Measurements from ENCODE around the gene TMEM101.
"Not testable (repeated sequence)": the region's sequence is repeated elsewhere in the genome, so short reads cannot be mapped to it uniquely, and the experiment has no call there.

Gene TMEM101

DNA sequence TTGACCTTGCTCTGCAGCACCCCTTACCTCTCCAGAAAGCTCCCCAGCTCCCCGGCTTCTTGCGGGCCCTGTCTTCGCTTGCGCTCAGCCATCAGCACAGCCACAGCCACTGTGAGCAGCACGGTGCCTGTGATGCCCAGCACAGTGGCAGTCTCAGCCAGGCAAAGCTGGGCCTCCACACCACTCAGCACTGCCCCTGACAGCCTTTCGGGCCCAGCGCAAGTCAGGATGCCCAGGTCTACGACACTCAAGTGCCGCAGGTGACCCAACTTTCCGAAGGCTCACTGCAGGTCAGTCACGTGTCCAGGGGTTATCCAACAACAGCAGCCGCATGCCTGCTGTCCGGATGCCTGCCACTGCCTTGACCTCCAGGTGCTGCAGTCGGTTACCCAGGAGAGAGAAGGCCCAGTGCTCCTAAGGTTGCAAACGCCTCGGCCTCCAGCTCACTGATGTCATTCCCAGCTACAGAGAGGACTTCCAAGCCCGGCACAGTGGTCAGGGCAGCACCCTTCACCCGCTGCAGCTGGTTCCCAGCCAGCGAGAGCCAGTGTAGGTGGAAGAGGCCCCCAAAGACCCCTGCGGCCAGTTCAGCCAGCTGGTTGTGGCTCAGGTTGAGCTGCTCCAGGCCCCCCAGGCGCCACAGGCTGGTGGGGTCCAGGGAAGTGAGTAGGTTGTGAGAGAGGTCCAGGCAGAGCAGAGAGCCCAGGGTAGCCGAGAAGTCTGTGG, 8.9 kb upstream of the TMEM101 start:
- H4K20me1 ChIP-seq (ENCODE audit: low read depth, low read length), result no peaks in the 10 kb centered on the region
- no peak overlapping the region for H3K27ac ChIP-seq (ENCODE audit: low read depth, low read length)
- H3K9me2 ChIP-seq (replicated peaks; ENCODE audit: insufficient read depth, low read length), result no peaks in the 10 kb centered on the region
- H3K27me3 ChIP-seq (ENCODE audit: low read length), result no peaks in the 10 kb centered on the region
- no peak overlapping the region for H3K4me2 ChIP-seq (ENCODE audit: low read depth, low read length, poor library complexity, severe bottlenecking)
- no peaks in the 10 kb centered on the region for H3K79me2 ChIP-seq (ENCODE audit: insufficient read depth, low read length)
- TF ChIP-seq, protein P1, sequence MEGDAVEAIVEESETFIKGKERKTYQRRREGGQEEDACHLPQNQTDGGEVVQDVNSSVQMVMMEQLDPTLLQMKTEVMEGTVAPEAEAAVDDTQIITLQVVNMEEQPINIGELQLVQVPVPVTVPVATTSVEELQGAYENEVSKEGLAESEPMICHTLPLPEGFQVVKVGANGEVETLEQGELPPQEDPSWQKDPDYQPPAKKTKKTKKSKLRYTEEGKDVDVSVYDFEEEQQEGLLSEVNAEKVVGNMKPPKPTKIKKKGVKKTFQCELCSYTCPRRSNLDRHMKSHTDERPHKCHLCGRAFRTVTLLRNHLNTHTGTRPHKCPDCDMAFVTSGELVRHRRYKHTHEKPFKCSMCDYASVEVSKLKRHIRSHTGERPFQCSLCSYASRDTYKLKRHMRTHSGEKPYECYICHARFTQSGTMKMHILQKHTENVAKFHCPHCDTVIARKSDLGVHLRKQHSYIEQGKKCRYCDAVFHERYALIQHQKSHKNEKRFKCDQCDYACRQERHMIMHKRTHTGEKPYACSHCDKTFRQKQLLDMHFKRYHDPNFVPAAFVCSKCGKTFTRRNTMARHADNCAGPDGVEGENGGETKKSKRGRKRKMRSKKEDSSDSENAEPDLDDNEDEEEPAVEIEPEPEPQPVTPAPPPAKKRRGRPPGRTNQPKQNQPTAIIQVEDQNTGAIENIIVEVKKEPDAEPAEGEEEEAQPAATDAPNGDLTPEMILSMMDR (IDR thresholded peaks at IDR 0.05; ENCODE audit: insufficient read depth, low read length, poor library complexity, severe bottlenecking), result no peak
- TF ChIP-seq EZH2phosphoT487 (conservative IDR thresholded peaks at IDR 0.05; ENCODE audit: low read length), result no peak
- no peaks in the 10 kb centered on the region for H3F3A ChIP-seq (ENCODE audit: insufficient read depth)
- no peaks in the 10 kb centered on the region for H3K9me3 ChIP-seq (ENCODE audit: insufficient read depth, low read length)
- no peak overlapping the region for H3K9ac ChIP-seq (ENCODE audit: low read length)
- H3K4me3 ChIP-seq (ENCODE audit: insufficient read depth, low read length, poor library complexity, severe bottlenecking), result no peak overlapping the region
- H2AFZ ChIP-seq (ENCODE audit: low read depth, low read length, severe bottlenecking), result no peak overlapping the region
- H3K36me3 ChIP-seq (ENCODE audit: low read length), result no peaks in the 10 kb centered on the region

DNA sequence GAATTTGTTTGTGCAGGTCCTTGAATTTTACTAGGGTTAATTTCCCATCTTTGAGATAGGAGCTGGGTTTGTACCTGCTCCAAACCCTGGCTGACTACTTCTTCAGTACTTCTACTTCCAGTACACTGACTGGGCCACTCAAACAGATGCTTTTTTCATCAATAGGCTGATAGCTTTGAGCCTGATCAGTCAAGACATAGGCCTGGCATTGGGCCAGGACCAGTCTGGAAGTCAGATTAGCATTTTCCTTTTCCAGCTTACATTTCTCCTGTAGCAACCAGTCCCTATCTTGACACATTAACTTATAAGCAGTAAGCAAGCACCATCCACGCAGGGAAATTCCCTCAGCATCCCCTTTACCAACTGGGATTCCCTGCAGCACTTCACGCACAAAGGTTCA, 7.5 kb upstream of the TMEM101 start:
- Histone ChIP-seq H3K9me2 (replicated peaks; ENCODE audit: insufficient read depth, low read length) (no peaks in the 10 kb centered on the region), H3K4me2 (ENCODE audit: low read depth, low read length, poor library complexity, severe bottlenecking) (no peak overlapping the region), H3K27me3 (ENCODE audit: low read length) (no peaks in the 10 kb centered on the region), H3K36me3 (ENCODE audit: low read length) (no peaks in the 10 kb centered on the region), H3K9ac (ENCODE audit: low read length) (no peak overlapping the region), H2AFZ (ENCODE audit: low read depth, low read length, severe bottlenecking) (no peak overlapping the region), H3K79me2 (ENCODE audit: insufficient read depth, low read length) (no peaks in the 10 kb centered on the region), H3K9me3 (ENCODE audit: insufficient read depth, low read length) (no peaks in the 10 kb centered on the region), H3F3A (ENCODE audit: insufficient read depth) (no peaks in the 10 kb centered on the region), H4K20me1 (ENCODE audit: low read depth, low read length) (no peaks in the 10 kb centered on the region), H3K4me3 (ENCODE audit: insufficient read depth, low read length, poor library complexity, severe bottlenecking) (no peak overlapping the region), H3K27ac (ENCODE audit: low read depth, low read length) (no peak overlapping the region)
- no peak for TF ChIP-seq EZH2phosphoT487 (conservative IDR thresholded peaks at IDR 0.05; ENCODE audit: low read length)
- TF ChIP-seq, protein P1 (IDR thresholded peaks at IDR 0.05; ENCODE audit: insufficient read depth, low read length, poor library complexity, severe bottlenecking), result no peak

- H4K20me1 ChIP-seq (ENCODE audit: low read depth, low read length); H3K27me3 ChIP-seq (ENCODE audit: low read length); H3K9me3 ChIP-seq (ENCODE audit: insufficient read depth, low read length); H3F3A ChIP-seq (ENCODE audit: insufficient read depth); H3K36me3 ChIP-seq (ENCODE audit: low read length); H3K27ac ChIP-seq (ENCODE audit: low read depth, low read length); H3K4me3 ChIP-seq (ENCODE audit: insufficient read depth, low read length, poor library complexity, severe bottlenecking); H3K4me2 ChIP-seq (ENCODE audit: low read depth, low read length, poor library complexity, severe bottlenecking); H3K79me2 ChIP-seq (ENCODE audit: insufficient read depth, low read length); H3K9me2 ChIP-seq (replicated peaks; ENCODE audit: insufficient read depth, low read length); H3K9ac ChIP-seq (ENCODE audit: low read length); H2AFZ ChIP-seq (ENCODE audit: low read depth, low read length, severe bottlenecking): not testable (repeated sequence)
Measured at GRCh38 chr17:44021227-44021626, 6.5 kb upstream of the TMEM101 start.

DNA sequence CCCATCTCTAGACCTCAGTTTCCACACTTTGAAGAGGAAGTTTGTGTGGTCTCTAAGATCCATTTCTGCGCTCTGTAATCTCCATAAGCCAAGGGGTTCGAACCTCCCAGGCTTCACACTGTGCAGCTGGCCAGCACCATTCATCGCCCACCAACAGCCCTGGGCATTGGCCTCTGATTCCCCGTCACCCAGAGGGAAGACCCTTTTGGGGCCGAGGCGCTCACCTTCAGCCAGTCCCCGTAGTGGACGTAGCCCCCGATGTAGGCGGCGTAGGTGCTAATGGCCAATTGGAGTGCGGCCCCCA, 678 bp downstream of the TMEM101 start:
- no peaks in the 10 kb centered on the region for H3K9me2 ChIP-seq (replicated peaks; ENCODE audit: insufficient read depth, low read length)
- TF ChIP-seq EZH2phosphoT487 (conservative IDR thresholded peaks at IDR 0.05; ENCODE audit: low read length), result no peak
- TF ChIP-seq, protein P1 (IDR thresholded peaks at IDR 0.05; ENCODE audit: insufficient read depth, low read length, poor library complexity, severe bottlenecking), result no peak
- no peaks in the 10 kb centered on the region for H3K79me2 ChIP-seq (ENCODE audit: insufficient read depth, low read length)
- H3K4me3 ChIP-seq (ENCODE audit: insufficient read depth, low read length, poor library complexity, severe bottlenecking), result peak overlapping the region; percentile 77
- H4K20me1 ChIP-seq (ENCODE audit: low read depth, low read length), result no peaks in the 10 kb centered on the region
- H3K9ac ChIP-seq (ENCODE audit: low read length), result peak overlapping the region; percentile 87
- H3F3A ChIP-seq (ENCODE audit: insufficient read depth), result no peaks in the 10 kb centered on the region
- no peak overlapping the region for H3K27ac ChIP-seq (ENCODE audit: low read depth, low read length)
- no peaks in the 10 kb centered on the region for H3K27me3 ChIP-seq (ENCODE audit: low read length)
- H3K9me3 ChIP-seq (ENCODE audit: insufficient read depth, low read length), result no peaks in the 10 kb centered on the region
- peak overlapping the region; percentile 67 for H3K4me2 ChIP-seq (ENCODE audit: low read depth, low read length, poor library complexity, severe bottlenecking)
- H3K36me3 ChIP-seq (ENCODE audit: low read length), result no peaks in the 10 kb centered on the region
- H2AFZ ChIP-seq (ENCODE audit: low read depth, low read length, severe bottlenecking), result peak overlapping the region; percentile 46
